NCI-H2227 treated with DMSO at 0.1 percent for 48 hours (cell line): Measurements from ENCODE around the gene THTPA.
A peak's percentile ranks its signal among the peaks of the same experiment; 100 is the strongest.

ENCODE experiments used
- DNase-seq: peaks from one replicate; lab custom pipeline; 2025; lab: John Stamatoyannopoulos, UW

The THTPA gene

DNA sequence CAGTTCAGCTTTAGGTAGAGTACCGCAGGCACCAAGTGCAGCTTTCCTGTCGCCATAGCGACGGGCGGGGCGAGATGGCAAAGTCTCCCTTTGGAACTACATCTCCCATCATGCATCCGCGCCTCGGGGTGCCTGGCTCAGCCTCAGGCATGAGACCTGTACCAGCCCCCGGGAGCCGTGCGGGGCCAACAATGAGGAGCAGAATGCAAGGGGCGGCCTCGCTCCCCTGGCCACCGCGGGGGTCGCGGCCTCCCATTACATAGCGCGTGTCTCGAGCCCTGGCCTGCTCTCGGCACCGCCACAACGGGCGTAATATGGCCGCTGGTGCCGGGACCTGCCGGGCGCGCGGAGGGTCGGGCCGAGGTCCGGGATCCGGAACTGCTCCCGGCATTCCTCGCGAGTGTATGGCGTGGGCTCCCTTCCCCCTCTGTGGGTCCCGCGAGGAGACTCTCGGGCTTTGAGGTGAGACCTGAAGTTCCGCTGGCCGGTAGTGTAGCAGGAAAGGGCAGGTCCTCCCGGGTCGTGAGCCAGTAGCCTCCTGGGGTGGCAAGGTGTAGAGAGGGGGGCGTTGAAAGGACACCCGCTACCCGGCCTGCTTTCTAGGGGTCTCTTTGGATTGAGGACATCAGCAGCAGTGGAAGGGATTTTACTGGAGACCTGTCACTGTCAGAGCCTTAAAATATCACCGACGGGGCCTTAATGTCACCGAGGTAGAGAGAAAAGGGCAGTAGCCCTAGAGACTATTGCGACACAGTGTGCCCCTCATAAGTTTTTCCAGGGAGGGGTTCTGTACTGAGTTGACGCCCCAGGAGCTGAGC is at the start of gene THTPA:
Gene THTPA (plus strand): TSS at position 390 of the 818 bp plus-strand sequence. CDS start 487 bp downstream, outside the sequence.
- peak; percentile 86 for DNase-seq

GRCh38 chr14:23512156-23512555 is 43.9 kb upstream of the THTPA start:
- DNase-seq = peak; percentile 73

DNA sequence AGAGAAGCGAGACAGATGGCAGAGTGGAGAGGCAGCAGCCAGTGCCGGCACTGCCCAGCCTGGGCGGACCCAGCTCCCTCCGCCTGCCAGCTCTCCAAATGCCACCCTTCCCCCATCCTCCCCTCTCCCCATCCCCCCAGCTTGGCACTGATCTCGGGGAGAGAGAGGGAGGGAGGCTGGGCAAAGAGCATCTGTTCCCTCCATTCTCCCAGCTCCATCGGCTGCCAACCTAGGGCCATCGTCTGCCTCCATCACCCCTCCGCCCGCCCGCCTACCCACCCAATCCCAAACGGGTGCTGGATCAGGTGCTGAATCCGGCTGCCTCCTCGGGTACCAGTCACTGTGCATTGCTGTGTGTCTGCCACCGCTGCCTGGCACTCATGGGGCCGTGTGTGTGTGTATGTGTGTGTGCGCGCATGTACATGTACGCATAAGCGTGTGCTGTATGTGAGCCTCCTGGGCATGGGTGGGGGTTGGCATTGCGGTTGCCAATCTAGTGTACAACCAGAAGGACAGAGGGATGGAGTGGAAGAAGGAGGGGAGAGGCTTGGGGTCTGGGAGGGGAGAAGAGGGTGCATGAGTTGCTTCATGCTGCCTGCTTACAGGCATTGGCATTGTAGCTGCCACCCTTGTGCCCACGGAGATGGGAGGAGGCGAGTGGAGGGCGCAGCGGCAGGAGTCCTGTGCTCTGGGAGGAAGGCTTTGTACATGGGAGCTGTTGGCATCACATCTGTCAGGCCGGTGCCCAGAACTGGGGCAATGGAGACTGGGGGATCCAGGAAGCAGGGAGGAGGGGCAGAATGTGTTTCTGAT is 42.9 kb upstream of the THTPA start:
- no peak for DNase-seq

GRCh38 chr14:23513818-23514643 is 42.0 kb upstream of the THTPA start:
- no peak for DNase-seq

GRCh38 chr14:23514644-23514957 is 41.5 kb upstream of the THTPA start:
- DNase-seq = no peak

DNA sequence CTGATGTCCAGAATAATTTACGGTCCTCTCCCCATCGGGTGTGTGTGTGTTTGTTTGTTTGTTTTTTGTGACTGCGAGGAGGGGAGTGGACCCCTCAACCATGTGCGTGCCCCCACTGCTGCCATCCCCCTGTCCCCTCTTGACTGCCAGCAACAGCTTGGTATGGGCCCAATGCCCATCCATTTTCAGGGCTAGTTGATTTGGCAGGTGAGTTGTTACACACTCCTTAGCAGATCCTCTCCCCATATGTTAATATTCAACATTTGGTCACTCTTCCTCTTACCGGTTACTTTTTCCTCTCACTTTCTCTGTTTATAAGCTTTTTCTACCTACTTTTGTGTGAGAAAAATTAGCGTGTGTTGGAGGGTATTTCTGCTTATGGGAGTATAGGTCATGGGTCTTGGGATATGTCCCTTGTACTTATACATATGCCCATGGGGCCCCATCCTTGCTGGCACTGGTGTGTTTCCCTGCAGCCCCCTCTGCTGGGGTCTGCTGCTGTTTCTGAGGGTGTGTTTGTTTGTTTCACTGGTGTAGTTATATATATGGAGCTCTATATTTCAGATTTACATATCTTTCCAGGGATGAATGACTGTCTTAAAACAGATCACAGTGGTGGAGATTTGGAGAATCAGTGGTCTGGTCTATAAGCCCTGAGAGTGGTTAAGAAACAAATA is 38.3 kb upstream of the THTPA start:
- DNase-seq = peak; percentile 36

GRCh38 chr14:23518709-23519108 is 37.4 kb upstream of the THTPA start:
- DNase-seq = no peak

- no peak for DNase-seq
Measured at GRCh38 chr14:23520899-23521533, 35.1 kb upstream of the THTPA start.

GRCh38 chr14:23521785-23522640 is 34.1 kb upstream of the THTPA start:
- DNase-seq = no peak

GRCh38 chr14:23522643-23523198 is 33.4 kb upstream of the THTPA start:
- DNase-seq = no peak

DNA sequence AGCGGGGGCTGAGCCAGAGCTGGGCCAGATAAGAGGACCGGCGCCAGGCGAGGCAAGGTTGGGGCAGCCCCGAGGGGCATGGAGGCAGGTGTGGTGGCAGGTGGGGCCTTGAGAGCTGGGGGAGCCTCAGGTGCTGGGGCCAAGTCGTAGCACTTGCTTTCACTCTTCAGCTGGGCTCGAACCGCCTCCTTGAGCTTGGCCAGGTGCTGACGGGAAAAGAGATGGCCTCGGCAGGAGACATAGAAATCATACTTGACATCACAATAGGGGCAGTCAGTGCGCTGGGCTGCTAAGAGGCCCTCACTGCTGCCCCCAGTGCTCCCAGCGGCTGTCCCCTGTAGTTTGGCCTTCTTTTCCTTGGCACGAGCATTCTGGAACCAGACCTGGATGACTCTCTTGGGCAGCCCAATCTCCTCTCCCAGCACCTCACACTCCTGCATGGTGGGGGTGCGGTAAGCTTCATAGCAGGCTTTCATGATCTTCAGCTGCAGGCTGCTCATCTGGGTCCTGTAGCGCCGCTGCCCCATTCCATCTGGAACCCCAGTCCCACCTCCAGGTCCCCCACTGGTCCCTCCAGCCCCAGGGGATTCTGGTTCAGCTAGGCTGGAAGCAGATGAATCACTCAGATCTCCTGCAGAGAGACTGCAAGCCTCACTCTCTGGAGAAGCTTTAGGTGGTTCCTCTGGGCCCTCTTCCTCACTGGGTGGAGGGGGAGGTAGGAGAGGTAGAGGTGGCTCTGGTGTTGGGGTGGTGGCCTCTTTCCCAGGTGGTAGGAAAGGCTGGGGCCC is 32.6 kb upstream of the THTPA start:
- no peak for DNase-seq

GRCh38 chr14:23524954-23525353 is 31.1 kb upstream of the THTPA start:
- no peak for DNase-seq

- DNase-seq = no peak
Measured at GRCh38 chr14:23525611-23526010, 30.5 kb upstream of the THTPA start.

DNA sequence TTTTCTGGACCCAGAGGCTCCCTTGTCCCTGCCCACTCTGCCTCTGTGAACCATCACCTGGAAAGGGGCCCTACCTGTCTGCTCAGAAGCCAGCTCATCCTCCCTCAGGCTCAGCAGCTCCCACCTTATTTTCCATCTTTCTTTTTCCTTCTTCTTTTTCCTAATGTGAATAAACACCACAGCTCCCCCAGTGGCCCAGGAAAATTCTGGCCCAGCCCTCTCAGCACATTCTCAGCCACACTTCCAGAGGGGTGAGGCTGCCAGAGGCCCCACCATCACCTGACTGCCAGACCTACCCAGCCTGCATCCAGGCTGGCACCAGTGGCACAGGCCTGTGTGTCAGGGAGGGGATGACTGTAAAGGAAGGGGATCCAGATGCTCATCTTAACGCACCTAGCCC is 27.5 kb upstream of the THTPA start:
- DNase-seq = no peak

- DNase-seq = no peak
Measured at GRCh38 chr14:23529016-23529415, 27.1 kb upstream of the THTPA start.

- no peak for DNase-seq
Measured at GRCh38 chr14:23530375-23531055, 25.6 kb upstream of the THTPA start.

DNA sequence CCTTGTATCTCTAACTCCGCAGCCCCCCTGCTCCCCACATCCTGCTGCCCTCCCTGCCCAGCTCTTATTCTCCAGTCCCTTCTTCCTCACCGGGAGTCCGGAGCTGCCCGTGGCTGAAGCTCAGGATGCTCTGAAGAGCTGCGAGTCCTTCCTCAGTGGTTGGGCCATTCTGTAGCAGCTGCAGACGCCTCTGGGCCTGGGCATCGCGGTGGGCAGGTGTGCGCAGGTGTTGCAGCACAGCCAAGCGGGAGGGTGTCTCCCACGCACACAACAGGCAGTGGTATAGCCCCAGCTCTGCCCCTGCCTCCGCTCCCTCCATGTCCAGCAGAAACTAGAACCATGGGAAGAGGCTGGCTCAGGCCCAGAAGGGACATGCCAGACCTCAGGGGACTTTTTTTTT is 24.7 kb upstream of the THTPA start:
- no peak for DNase-seq

DNA sequence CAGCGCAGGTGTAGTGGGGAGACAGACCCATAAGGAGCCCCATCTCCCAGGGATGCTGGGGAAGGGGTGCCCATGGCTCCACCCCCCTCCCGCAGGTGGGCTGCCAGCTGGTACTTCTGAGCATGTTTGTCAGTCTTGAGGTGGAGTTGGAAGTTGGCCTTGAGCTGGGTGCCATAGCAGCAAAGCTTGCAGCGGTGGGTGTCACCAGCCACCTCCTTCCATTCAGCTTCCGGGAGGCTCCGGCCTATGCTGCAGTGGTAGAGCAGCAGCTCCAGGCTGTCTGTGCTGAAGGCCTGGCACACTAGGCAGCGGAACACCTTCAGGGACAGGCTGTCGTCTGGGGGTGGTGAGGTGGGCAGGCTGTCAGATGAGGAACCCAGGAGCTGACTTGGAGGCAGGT is 23.4 kb upstream of the THTPA start:
- no peak for DNase-seq
